Keratinocyte (primary cell): ENCODE results near the gene BTBD10. TPM values are rescaled to one million over a fixed set of nuclear protein-coding genes. Genes with fewer than 3 reads are reported as not detected.

Experiments used
- DNase-seq: peaks from one replicate; pipeline ENCODE4 v3.0.0-alpha.2; 2011; ENCODE audit warnings: low read depth, missing footprints, low spot score
- FAIRE-seq: peaks from 2 replicates; lab custom pipeline; 2011; peaks lifted over from hg19 to GRCh38; lab: Jason Lieb, UNC
- H2AFZ ChIP-seq: 2 replicates; pipeline ENCODE4 v1.6.0; 2012; ENCODE audit warnings: low read length, control low read depth, inconsistent platforms; ENCODE audit not compliant: control insufficient read depth
- H3K27ac ChIP-seq: 2 replicates; pipeline ENCODE4 v1.5.1; 2011; ENCODE audit warnings: low read length; ENCODE audit not compliant: control insufficient read depth, insufficient read depth
- H3K27me3 ChIP-seq: 3 replicates; pipeline ENCODE4 v1.6.0; 2011; ENCODE audit warnings: low read length; ENCODE audit not compliant: control insufficient read depth, insufficient read depth; ENCODE audit errors: extremely low read depth
- H3K36me3 ChIP-seq, 2 experiments: 2 replicates in 1 of 2; 3 replicates in 1 of 2; pipeline ENCODE4 v1.5.1; 2011; ENCODE audit warnings: low read length in 2 of 2, mild to moderate bottlenecking in 1 of 2; ENCODE audit not compliant: control insufficient read depth in 2 of 2, insufficient read depth in 2 of 2; ENCODE audit errors: extremely low read depth in 1 of 2
- H3K4me1 ChIP-seq: 3 replicates; pipeline ENCODE4 v1.5.1; 2011; ENCODE audit warnings: low read length; ENCODE audit not compliant: control insufficient read depth, insufficient read depth; ENCODE audit errors: extremely low read depth
- H3K4me2 ChIP-seq: 3 replicates; pipeline ENCODE4 v1.6.0; 2011; ENCODE audit warnings: low read depth, low read length; ENCODE audit not compliant: control insufficient read depth, insufficient read depth; ENCODE audit errors: extremely low read depth
- H3K4me3 ChIP-seq, 3 experiments: fragments of 200-600 bp in 1 of 3; sonication (generic) in 1 of 3; 2 replicates in 2 of 3; 3 replicates in 1 of 3; pipeline ENCODE4 v1.5.1; 2011 to 2016; ENCODE audit warnings: low read length in 3 of 3, mild to moderate bottlenecking in 3 of 3, control low read depth in 2 of 3, inconsistent platforms in 1 of 3, low read depth in 1 of 3, mixed read lengths in 1 of 3, mixed run types in 1 of 3, moderate library complexity in 1 of 3; ENCODE audit not compliant: control insufficient read depth in 2 of 3, insufficient read depth in 2 of 3; ENCODE audit errors: extremely low read depth in 1 of 3
- H3K79me2 ChIP-seq: 2 replicates; pipeline ENCODE4 v1.6.0; 2012; ENCODE audit warnings: low read length; ENCODE audit not compliant: control insufficient read depth, insufficient read depth
- H3K9ac ChIP-seq: 3 replicates; pipeline ENCODE4 v1.6.0; 2011; ENCODE audit warnings: low read length; ENCODE audit not compliant: control insufficient read depth, insufficient read depth; ENCODE audit errors: extremely low read depth
- H3K9me1 ChIP-seq: 3 replicates; pipeline ENCODE4 v1.6.0; 2011; ENCODE audit warnings: low read length; ENCODE audit not compliant: control insufficient read depth, insufficient read depth; ENCODE audit errors: extremely low read depth
- H3K9me3 ChIP-seq: 2 replicates; pipeline ENCODE4 v1.5.1; 2012; ENCODE audit warnings: low read depth, low read length; ENCODE audit not compliant: control insufficient read depth
- H4K20me1 ChIP-seq: 3 replicates; pipeline ENCODE4 v1.6.0; 2011; ENCODE audit warnings: low read length; ENCODE audit not compliant: control insufficient read depth, insufficient read depth; ENCODE audit errors: extremely low read depth
- CTCF ChIP-seq, 3 experiments: IDR thresholded peaks in 1 of 3; conservative IDR thresholded peaks in 1 of 3; optimal IDR thresholded peaks in 1 of 3; 2 replicates in 2 of 3; 3 replicates in 1 of 3; pipeline versions ENCODE3 to v1.5.1; 2011; ENCODE audit warnings: low read length in 3 of 3, mild to moderate bottlenecking in 3 of 3, moderate library complexity in 2 of 3, control low read depth in 1 of 3, inconsistent platforms in 1 of 3; ENCODE audit not compliant: insufficient read depth in 2 of 3; ENCODE audit errors: extremely low read depth in 1 of 3
- EZH2 ChIP-seq: IDR thresholded peaks from one replicate; pipeline ENCODE4 v1.6.1; 2012; ENCODE audit warnings: inconsistent platforms, mild to moderate bottlenecking, low read length, moderate library complexity
- dilution Hi-C: fragments of 300-500 bp; cut with MboI; formaldehyde crosslinking; loops from one replicate; pipeline ENCODE4 v1.7.0; 2020; ENCODE audit warnings: low sequenced_read_pairs; ENCODE audit not compliant: extremely low pct_ligation_motif_present
- polyA plus RNA-seq, 5 experiments: library from polyadenylated mRNA; depleted of rRNA in 3 of 5; stranded (reverse) in 3 of 5; stranded (forward) in 1 of 5; unstranded in 1 of 5; fragments of >200 nt; gene quantifications; 1 replicate in 1 of 5; 2 replicates in 3 of 5; 3 replicates in 1 of 5; pipeline versions ENCODE4 v1.2.1 to v1.2.3, GENCODE V29; 2011 to 2012; ENCODE audit warnings: missing spikeins in 2 of 5, low read depth in 1 of 5, low replicate concordance in 1 of 5

The BTBD10 gene
- polyA plus RNA-seq, 1 donor (not counting 4 experiments of a cell fraction or from before 2014, with no cell fraction given) = 76.0 TPM

DNA sequence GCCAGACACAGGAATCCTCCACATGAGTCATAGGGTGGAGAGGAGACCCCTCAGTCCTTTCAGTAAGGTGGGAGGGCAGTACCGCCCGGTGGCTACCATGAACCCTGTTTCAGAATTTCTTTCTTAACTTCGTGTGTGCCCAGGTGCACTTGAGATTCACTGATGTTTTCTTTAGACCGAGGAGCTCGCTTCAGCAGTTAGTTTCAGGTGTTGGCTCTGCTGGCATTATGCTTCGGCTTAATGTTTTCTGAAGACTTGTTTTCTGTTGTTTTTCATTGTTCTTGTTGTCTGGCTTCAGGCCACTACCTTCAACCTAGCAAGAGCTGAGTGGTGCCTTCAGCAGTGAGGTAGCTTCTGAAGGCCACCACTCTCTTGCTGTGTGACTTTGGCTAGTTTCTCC, 114.0 kb downstream of the BTBD10 start:
- H3K9ac ChIP-seq = no peak overlapping the region
- H2AFZ ChIP-seq = no peak overlapping the region
- DNase-seq (no peak), FAIRE-seq (no peak)
- dilution Hi-C loops = no loop called here
- H3K79me2 ChIP-seq = peaks cover 3% of the 10 kb centered on the region
- no peak overlapping the region for H3K4me2 ChIP-seq
- peaks cover 4% of the 10 kb centered on the region for H3K4me1 ChIP-seq
- no peaks in the 10 kb centered on the region for H3K9me3 ChIP-seq
- no peak for TF ChIP-seq CTCF (optimal IDR thresholded peaks at IDR 0.05 in 1 of 3, IDR thresholded peaks at IDR 0.05 in 1 of 3, conservative IDR thresholded peaks at IDR 0.05 in 1 of 3; ENCODE audit: extremely low read depth in 1 of 3, insufficient read depth in 2 of 3, low read length in 3 of 3)
- TF ChIP-seq EZH2 = no peak
- no peaks in the 10 kb centered on the region for H3K9me1 ChIP-seq
- peaks cover 3% of the 10 kb centered on the region for H4K20me1 ChIP-seq
- no peaks in the 10 kb centered on the region for H3K27me3 ChIP-seq
- no peak overlapping the region for H3K4me3 ChIP-seq
- peaks cover 4 to 21% of the 10 kb centered on the region in 2 experiments for H3K36me3 ChIP-seq
- H3K27ac ChIP-seq = no peak overlapping the region

GRCh38 chr11:13348305-13348704, 114.7 kb downstream of the BTBD10 start:
- Histone ChIP-seq H3K4me3 (no peak overlapping the region), H3K9me1 (no peaks in the 10 kb centered on the region), H3K36me3 (peaks cover 4 to 21% of the 10 kb centered on the region in 2 experiments), H3K9ac (no peak overlapping the region), H3K79me2 (peaks cover 3% of the 10 kb centered on the region), H3K27me3 (no peaks in the 10 kb centered on the region), H4K20me1 (peaks cover 3% of the 10 kb centered on the region), H3K9me3 (no peaks in the 10 kb centered on the region), H2AFZ (no peak overlapping the region), H3K4me1 (peaks cover 4% of the 10 kb centered on the region), H3K4me2 (no peak overlapping the region), H3K27ac (no peak overlapping the region)
- TF ChIP-seq EZH2 (no peak), CTCF (optimal IDR thresholded peaks at IDR 0.05 in 1 of 3, IDR thresholded peaks at IDR 0.05 in 1 of 3, conservative IDR thresholded peaks at IDR 0.05 in 1 of 3; ENCODE audit: extremely low read depth in 1 of 3, insufficient read depth in 2 of 3, low read length in 3 of 3) (no peak)
- DNase-seq = no peak
- no peak for FAIRE-seq
- dilution Hi-C loops = no loop called here
